HAP-1 (cell line): Measurements from ENCODE around the gene PPM1E.
"Not testable (repeated sequence)": the region's sequence is repeated elsewhere in the genome, so short reads cannot be mapped to it uniquely, and the experiment has no call there.

Source experiments
- DNase-seq, 2 experiments: peaks; one replicate each; pipeline ENCODE4 v3.0.0-alpha.2; 2016 to 2020; ENCODE audit warnings: low spot score in 2 of 2
- H3K27me3 ChIP-seq: fragments of 250-450 bp; sonication (Bioruptor Pico); 2 replicates; pipeline ENCODE4 v1.5.1; 2020; ENCODE audit warnings: low read depth, mild to moderate bottlenecking, moderate library complexity
- H3K36me3 ChIP-seq: fragments of 250-450 bp; sonication (Bioruptor Pico); replicated peaks from 2 replicates; pipeline ENCODE4 v1.5.1; 2020; ENCODE audit warnings: mild to moderate bottlenecking
- H3K4me1 ChIP-seq: fragments of 250-450 bp; sonication (Bioruptor Pico); 2 replicates; pipeline ENCODE4 v1.5.1; 2020; ENCODE audit warnings: mild to moderate bottlenecking
- H3K4me3 ChIP-seq: fragments of 250-450 bp; sonication (Bioruptor Pico); 2 replicates; pipeline ENCODE4 v1.5.1; 2020; ENCODE audit warnings: mild to moderate bottlenecking, moderate library complexity
- H3K9me3 ChIP-seq: fragments of 250-450 bp; sonication (Bioruptor Pico); 2 replicates; pipeline ENCODE4 v1.5.1; 2020; ENCODE audit warnings: mild to moderate bottlenecking, moderate library complexity
- in situ Hi-C: fragments of 300-500 bp; cut with MboI; formaldehyde crosslinking; loops from 3 replicates; pipeline ENCODE4 v1.14.3; 2020; ENCODE audit warnings: low sequenced_read_pairs, inconsistent platforms, mixed read lengths

PPM1E gene

GRCh38 chr17:58837699-58838098, 82.0 kb downstream of the PPM1E start:
- Histone ChIP-seq H3K4me3 (no peak overlapping the region), H3K36me3 (no peaks in the 10 kb centered on the region), H3K9me3 (no peaks in the 10 kb centered on the region), H3K27me3 (no peaks in the 10 kb centered on the region), H3K4me1 (no peaks in the 10 kb centered on the region)
- no peak for DNase-seq
- in situ Hi-C loops: no loop called here

- no peak for DNase-seq
- no peaks in the 10 kb centered on the region for H3K9me3 ChIP-seq
- no peaks in the 10 kb centered on the region for H3K27me3 ChIP-seq
- in situ Hi-C loops: no loop called here
- no peaks in the 10 kb centered on the region for H3K36me3 ChIP-seq
- H3K4me3 ChIP-seq: no peak overlapping the region
- no peaks in the 10 kb centered on the region for H3K4me1 ChIP-seq
Measured at GRCh38 chr17:58840820-58841612, 85.4 kb downstream of the PPM1E start.

GRCh38 chr17:58846413-58846812, 90.8 kb downstream of the PPM1E start:
- in situ Hi-C loops, DNase-seq, H3K27me3 ChIP-seq, H3K9me3 ChIP-seq, H3K36me3 ChIP-seq, H3K4me3 ChIP-seq, H3K4me1 ChIP-seq: not testable (repeated sequence)

GRCh38 chr17:58850106-58850505, 94.5 kb downstream of the PPM1E start:
- in situ Hi-C loops, H3K4me3 ChIP-seq, DNase-seq: not testable (repeated sequence)

GRCh38 chr17:58865301-58865700, 109.6 kb downstream of the PPM1E start:
- in situ Hi-C loops: no loop called here
- Histone ChIP-seq H3K4me3 (no peak overlapping the region), H3K36me3 (no peaks in the 10 kb centered on the region), H3K9me3 (no peaks in the 10 kb centered on the region), H3K4me1 (peaks cover 15% of the 10 kb centered on the region), H3K27me3 (no peaks in the 10 kb centered on the region)
- no peak for DNase-seq

More at GRCh38 chr17:58850106-58850505, 94.5 kb downstream of the PPM1E start:
- not testable (repeated sequence) for H3K9me3 ChIP-seq, H3K4me1 ChIP-seq, H3K36me3 ChIP-seq, H3K27me3 ChIP-seq

GRCh38 chr17:58870747-58871146, 115.1 kb downstream of the PPM1E start:
- H3K27me3 ChIP-seq: no peaks in the 10 kb centered on the region
- no peak for DNase-seq
- in situ Hi-C loops: no loop called here
- H3K36me3 ChIP-seq: no peaks in the 10 kb centered on the region
- peaks cover 8% of the 10 kb centered on the region for H3K4me1 ChIP-seq
- no peaks in the 10 kb centered on the region for H3K9me3 ChIP-seq
- no peak overlapping the region for H3K4me3 ChIP-seq

GRCh38 chr17:58873926-58874325, 118.3 kb downstream of the PPM1E start:
- H3K36me3 ChIP-seq: no peaks in the 10 kb centered on the region
- in situ Hi-C loops: no loop called here
- no peaks in the 10 kb centered on the region for H3K27me3 ChIP-seq
- H3K4me1 ChIP-seq: peaks cover 2% of the 10 kb centered on the region
- H3K4me3 ChIP-seq: no peak overlapping the region
- no peak for DNase-seq
- no peaks in the 10 kb centered on the region for H3K9me3 ChIP-seq

GRCh38 chr17:58875261-58875660, 119.6 kb downstream of the PPM1E start:
- H3K4me3 ChIP-seq: no peak overlapping the region
- no peaks in the 10 kb centered on the region for H3K36me3 ChIP-seq
- H3K4me1 ChIP-seq: peaks cover 2% of the 10 kb centered on the region
- in situ Hi-C loops: no loop called here
- no peaks in the 10 kb centered on the region for H3K9me3 ChIP-seq
- no peak for DNase-seq
- no peaks in the 10 kb centered on the region for H3K27me3 ChIP-seq

- Histone ChIP-seq H3K4me1 (no peaks in the 10 kb centered on the region), H3K9me3 (no peaks in the 10 kb centered on the region), H3K4me3 (no peak overlapping the region), H3K27me3 (no peaks in the 10 kb centered on the region), H3K36me3 (no peaks in the 10 kb centered on the region)
- no peak for DNase-seq
- in situ Hi-C loops: no loop called here
Measured at GRCh38 chr17:58884161-58884560, 128.5 kb downstream of the PPM1E start.

- in situ Hi-C loops: no loop called here
- DNase-seq: no peak
- no peak overlapping the region for H3K4me3 ChIP-seq
- H3K9me3 ChIP-seq: no peaks in the 10 kb centered on the region
- H3K27me3 ChIP-seq: no peaks in the 10 kb centered on the region
- no peaks in the 10 kb centered on the region for H3K4me1 ChIP-seq
- H3K36me3 ChIP-seq: no peaks in the 10 kb centered on the region
Measured at GRCh38 chr17:58886514-58886913, 130.9 kb downstream of the PPM1E start.

GRCh38 chr17:58889928-58890327, 134.3 kb downstream of the PPM1E start:
- Histone ChIP-seq H3K36me3 (no peaks in the 10 kb centered on the region), H3K4me1 (no peaks in the 10 kb centered on the region), H3K4me3 (no peak overlapping the region), H3K9me3 (no peaks in the 10 kb centered on the region), H3K27me3 (no peaks in the 10 kb centered on the region)
- in situ Hi-C loops: no loop called here
- no peak for DNase-seq

- no peaks in the 10 kb centered on the region for H3K36me3 ChIP-seq
- no peak overlapping the region for H3K4me3 ChIP-seq
- no peaks in the 10 kb centered on the region for H3K4me1 ChIP-seq
- peaks cover 9% of the 10 kb centered on the region for H3K9me3 ChIP-seq
- no peak for DNase-seq
- in situ Hi-C loops: no loop called here
- no peaks in the 10 kb centered on the region for H3K27me3 ChIP-seq
Measured at GRCh38 chr17:58899191-58899590, 143.5 kb downstream of the PPM1E start.

GRCh38 chr17:58902322-58902721, 146.7 kb downstream of the PPM1E start:
- Histone ChIP-seq H3K4me1 (no peaks in the 10 kb centered on the region), H3K4me3 (no peak overlapping the region), H3K36me3 (no peaks in the 10 kb centered on the region), H3K27me3 (no peaks in the 10 kb centered on the region), H3K9me3 (no peaks in the 10 kb centered on the region; the same call in 1 of the 2 replicates)
- in situ Hi-C loops: no loop called here
- DNase-seq: no peak

- Histone ChIP-seq H3K36me3 (no peaks in the 10 kb centered on the region), H3K27me3 (no peaks in the 10 kb centered on the region), H3K9me3 (peaks cover 15% of the 10 kb centered on the region), H3K4me1 (peaks cover 13% of the 10 kb centered on the region), H3K4me3 (no peak overlapping the region)
- in situ Hi-C loops: no loop called here
- no peak for DNase-seq
Measured at GRCh38 chr17:58911741-58912343, 156.2 kb downstream of the PPM1E start.
